Nephron progenitor cell (in vitro differentiated cells): ENCODE results near the gene ACTRT2.

ENCODE experiments used
- DNase-seq: peaks from one replicate; pipeline ENCODE4 v3.0.0; 2021
- H3K27ac Mint-ChIP-seq: 2 replicates; pipeline ENCODE4 v1.8.0; 2021; ENCODE audit warnings: mild to moderate bottlenecking, moderate library complexity, mixed read lengths
- H3K27me3 Mint-ChIP-seq: 2 replicates; pipeline ENCODE4 v1.8.0; 2021; ENCODE audit warnings: mild to moderate bottlenecking, low read depth, mixed read lengths; ENCODE audit not compliant: poor library complexity
- H3K36me3 Mint-ChIP-seq: 2 replicates; pipeline ENCODE4 v1.8.0; 2021; ENCODE audit warnings: low read depth, mixed read lengths
- H3K4me1 Mint-ChIP-seq: 2 replicates; pipeline ENCODE4 v1.8.0; 2021; ENCODE audit warnings: mixed read lengths
- H3K4me3 Mint-ChIP-seq: 2 replicates; pipeline ENCODE4 v1.8.0; 2021; ENCODE audit warnings: mild to moderate bottlenecking, moderate library complexity, mixed read lengths
- H3K9me3 Mint-ChIP-seq: 2 replicates; pipeline ENCODE4 v1.8.0; 2021; ENCODE audit warnings: mild to moderate bottlenecking, moderate library complexity, mixed read lengths
- TF ChIP-seq, protein P1 (sequence below): fragments of 200-600 bp; sonication (generic); IDR thresholded peaks from 2 replicates; pipeline ENCODE4 v1.5.0; 2021; ENCODE audit warnings: antibody characterized with exemption

ACTRT2 gene

DNA sequence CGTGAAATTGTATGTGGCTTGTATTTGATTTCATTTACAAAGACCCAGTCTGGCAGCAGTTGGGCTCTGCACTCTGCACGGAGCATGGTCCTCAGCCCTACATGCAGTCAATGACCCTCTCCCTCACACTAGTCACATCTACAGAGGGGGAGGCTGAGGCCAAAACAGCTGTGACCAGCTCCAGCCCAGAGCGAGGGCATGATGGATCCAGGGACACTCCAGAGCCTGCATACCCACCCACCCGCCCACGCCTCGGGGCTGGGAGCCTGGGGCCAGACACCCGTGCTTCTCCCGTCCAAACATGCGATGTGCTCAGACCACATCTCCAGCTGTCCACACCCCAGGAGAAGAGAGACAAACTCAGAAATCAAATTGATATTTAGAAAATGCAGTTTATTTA is 33.8 kb downstream of the ACTRT2 start:
- no peaks in the 10 kb centered on the region for H3K4me1 Mint-ChIP-seq
- peaks cover 47% of the 10 kb centered on the region for H3K27me3 Mint-ChIP-seq
- TF ChIP-seq, protein P1, sequence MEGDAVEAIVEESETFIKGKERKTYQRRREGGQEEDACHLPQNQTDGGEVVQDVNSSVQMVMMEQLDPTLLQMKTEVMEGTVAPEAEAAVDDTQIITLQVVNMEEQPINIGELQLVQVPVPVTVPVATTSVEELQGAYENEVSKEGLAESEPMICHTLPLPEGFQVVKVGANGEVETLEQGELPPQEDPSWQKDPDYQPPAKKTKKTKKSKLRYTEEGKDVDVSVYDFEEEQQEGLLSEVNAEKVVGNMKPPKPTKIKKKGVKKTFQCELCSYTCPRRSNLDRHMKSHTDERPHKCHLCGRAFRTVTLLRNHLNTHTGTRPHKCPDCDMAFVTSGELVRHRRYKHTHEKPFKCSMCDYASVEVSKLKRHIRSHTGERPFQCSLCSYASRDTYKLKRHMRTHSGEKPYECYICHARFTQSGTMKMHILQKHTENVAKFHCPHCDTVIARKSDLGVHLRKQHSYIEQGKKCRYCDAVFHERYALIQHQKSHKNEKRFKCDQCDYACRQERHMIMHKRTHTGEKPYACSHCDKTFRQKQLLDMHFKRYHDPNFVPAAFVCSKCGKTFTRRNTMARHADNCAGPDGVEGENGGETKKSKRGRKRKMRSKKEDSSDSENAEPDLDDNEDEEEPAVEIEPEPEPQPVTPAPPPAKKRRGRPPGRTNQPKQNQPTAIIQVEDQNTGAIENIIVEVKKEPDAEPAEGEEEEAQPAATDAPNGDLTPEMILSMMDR, result no peak
- H3K27ac Mint-ChIP-seq, result no peak overlapping the region
- no peak for DNase-seq
- H3K36me3 Mint-ChIP-seq, result no peaks in the 10 kb centered on the region
- peaks cover 53% of the 10 kb centered on the region for H3K9me3 Mint-ChIP-seq
- no peak overlapping the region for H3K4me3 Mint-ChIP-seq

DNA sequence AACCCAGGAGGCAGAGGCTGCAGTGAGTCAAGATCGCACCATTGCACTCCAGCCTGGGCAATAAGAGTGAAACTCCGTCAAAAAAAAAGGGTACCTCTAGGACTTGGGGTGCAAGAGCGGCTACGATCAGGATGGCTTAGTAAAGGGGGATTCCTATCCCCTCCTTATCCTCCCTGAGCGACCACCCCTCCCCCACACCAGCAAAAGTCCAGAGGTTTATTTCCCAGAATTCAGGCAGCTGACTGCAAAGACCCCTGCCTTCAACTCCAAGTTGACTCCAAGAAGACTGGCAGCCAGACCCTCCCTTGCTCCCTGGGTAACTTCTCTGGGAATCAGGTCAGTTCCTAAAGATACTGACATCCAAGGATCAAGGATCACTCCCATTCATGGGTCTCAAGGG is 35.4 kb downstream of the ACTRT2 start:
- H3K36me3 Mint-ChIP-seq, result no peaks in the 10 kb centered on the region
- peaks cover 58% of the 10 kb centered on the region for H3K27me3 Mint-ChIP-seq
- no peak overlapping the region for H3K27ac Mint-ChIP-seq
- TF ChIP-seq, protein P1, result no peak
- H3K4me3 Mint-ChIP-seq, result no peak overlapping the region
- H3K9me3 Mint-ChIP-seq, result peaks cover 44% of the 10 kb centered on the region
- peaks cover 9% of the 10 kb centered on the region for H3K4me1 Mint-ChIP-seq
- no peak for DNase-seq

GRCh38 chr1:3058263-3059030 is 37.2 kb downstream of the ACTRT2 start:
- peaks cover 62% of the 10 kb centered on the region for H3K27me3 Mint-ChIP-seq
- no peak overlapping the region for H3K27ac Mint-ChIP-seq
- H3K9me3 Mint-ChIP-seq, result peaks cover 32% of the 10 kb centered on the region
- DNase-seq, result no peak
- H3K4me3 Mint-ChIP-seq, result no peak overlapping the region
- peaks cover 16% of the 10 kb centered on the region for H3K4me1 Mint-ChIP-seq
- no peaks in the 10 kb centered on the region for H3K36me3 Mint-ChIP-seq
- TF ChIP-seq, protein P1, result no peak

DNA sequence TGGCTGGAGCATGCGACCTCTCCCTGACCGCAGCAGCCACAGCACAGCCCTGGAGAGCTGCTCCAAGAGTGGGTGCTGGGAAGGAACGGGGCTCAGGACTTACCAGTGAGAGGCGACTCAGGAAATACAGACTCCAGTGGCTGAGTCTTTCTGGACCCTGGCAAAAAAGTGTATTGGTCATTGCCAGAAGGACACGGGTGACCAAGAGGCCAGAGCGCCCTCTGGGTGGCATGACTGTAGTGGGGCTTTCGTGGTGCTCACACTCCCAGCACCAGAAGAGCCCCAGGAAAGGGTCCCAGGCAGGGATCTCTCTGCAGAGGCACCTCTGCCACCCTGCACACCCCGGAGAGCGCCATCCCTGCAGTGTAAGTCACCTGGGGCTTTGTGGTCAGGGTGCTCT is 38.9 kb downstream of the ACTRT2 start:
- peaks cover 16% of the 10 kb centered on the region for H3K4me1 Mint-ChIP-seq
- TF ChIP-seq, protein P1, result no peak
- peaks cover 66% of the 10 kb centered on the region for H3K27me3 Mint-ChIP-seq

DNA sequence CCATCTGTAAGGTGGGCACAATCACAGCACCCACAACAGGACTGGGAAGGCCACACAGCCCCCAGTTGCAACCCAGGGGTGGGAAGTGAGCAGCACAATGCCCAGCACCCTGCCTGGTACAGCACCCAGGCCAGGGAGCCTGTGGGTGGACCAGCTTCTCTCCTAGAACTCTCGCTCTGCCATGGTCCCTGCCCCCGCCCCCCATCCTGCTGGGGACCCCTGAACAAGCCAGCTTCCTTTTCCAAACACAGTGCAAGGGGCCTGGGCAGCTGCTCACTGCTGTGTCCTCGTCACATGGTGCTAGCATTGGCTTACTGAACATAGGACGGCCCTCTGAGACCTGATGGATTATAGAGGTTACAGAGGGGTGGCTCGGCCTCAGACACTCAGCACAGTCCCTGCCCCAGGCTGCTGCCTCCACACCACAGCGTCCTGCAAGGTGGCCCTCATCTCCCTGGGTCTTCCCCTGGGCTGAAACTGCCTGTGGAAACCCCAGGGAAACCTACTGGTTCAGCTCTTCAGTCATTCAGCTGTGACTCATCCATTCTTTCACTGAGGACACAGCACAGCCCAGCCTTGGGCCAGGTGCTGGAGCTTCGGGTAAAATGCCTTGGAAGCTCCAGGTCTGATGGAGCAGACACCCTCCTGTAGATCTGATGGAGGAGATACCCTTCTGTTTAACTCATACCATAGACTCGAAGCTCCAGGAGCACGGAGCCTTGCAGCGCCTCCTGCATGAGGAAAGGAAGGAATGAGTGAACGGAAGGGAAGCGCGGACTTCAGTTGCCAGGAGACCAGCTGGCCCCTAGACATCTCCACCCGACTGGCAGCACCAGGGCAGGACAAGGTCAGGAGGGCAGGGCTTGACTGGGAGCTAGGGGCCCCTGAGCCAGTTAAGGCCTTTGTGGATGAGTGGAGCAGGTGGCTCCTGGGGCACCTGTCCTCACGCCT is 39.6 kb downstream of the ACTRT2 start:
- Mint-ChIP-seq H3K36me3 (no peaks in the 10 kb centered on the region), H3K9me3 (peaks cover 14% of the 10 kb centered on the region), H3K4me3 (no peak overlapping the region), H3K27ac (no peak overlapping the region), H3K4me1 (peaks cover 16% of the 10 kb centered on the region), H3K27me3 (peaks cover 67% of the 10 kb centered on the region)
- TF ChIP-seq, protein P1, result no peak
- no peak for DNase-seq

More for the DNA sequence above, 38.9 kb downstream of the ACTRT2 start:
- no peaks in the 10 kb centered on the region for H3K36me3 Mint-ChIP-seq
- no peak overlapping the region for H3K27ac Mint-ChIP-seq
- no peak overlapping the region for H3K4me3 Mint-ChIP-seq
- H3K9me3 Mint-ChIP-seq, result peaks cover 19% of the 10 kb centered on the region
- no peak for DNase-seq
